HepG2 (cell line): ENCODE data around the gene UGT2A3. TPM values are rescaled to one million over a fixed set of nuclear protein-coding genes. Genes with fewer than 3 reads are reported as not detected.
A peak's percentile ranks its signal among the peaks of the same experiment; 100 is the strongest.

Experiments
- KDM4B ChIP-seq: sonication (generic); formaldehyde crosslinking; IDR thresholded peaks from 2 replicates; pipeline ENCODE4 v1.4.0; 2020; ENCODE audit warnings: missing genetic modification reagents
- MAF1 ChIP-seq: sonication (generic); formaldehyde crosslinking; IDR thresholded peaks from 2 replicates; pipeline ENCODE4 v1.5.0; 2020; ENCODE audit warnings: missing genetic modification reagents, borderline replicate concordance
- PAXIP1 ChIP-seq: sonication (generic); formaldehyde crosslinking; conservative IDR thresholded peaks from 2 replicates; pipeline ENCODE4 v1.4.0; 2020; ENCODE audit warnings: mild to moderate bottlenecking, missing genetic modification reagents, moderate library complexity
- PCBP1 ChIP-seq: fragments of 200-400 bp; formaldehyde crosslinking; IDR thresholded peaks from 2 replicates; pipeline ENCODE4 v1.6.1; 2017; ENCODE audit warnings: mild to moderate bottlenecking, low read depth, low read length, borderline replicate concordance
- U2AF1 ChIP-seq: fragments of 200-400 bp; formaldehyde crosslinking; optimal IDR thresholded peaks from 2 replicates; pipeline ENCODE3; 2017; ENCODE audit warnings: mild to moderate bottlenecking, low read depth, low read length
- ZMAT3 ChIP-seq: sonication (generic); formaldehyde crosslinking; conservative IDR thresholded peaks from 2 replicates; pipeline ENCODE4 v1.7.0; 2021; ENCODE audit warnings: missing genetic modification reagents
- ZMYM3 ChIP-seq: sonication (generic); formaldehyde crosslinking; IDR thresholded peaks from 2 replicates; pipeline ENCODE4 v1.5.1; 2020; ENCODE audit warnings: mild to moderate bottlenecking, missing genetic modification reagents
- ZNF230 ChIP-seq: sonication (generic); formaldehyde crosslinking; IDR thresholded peaks from 2 replicates; pipeline ENCODE4 v1.4.0; 2020; ENCODE audit warnings: mild to moderate bottlenecking, missing genetic modification reagents
- ZNF317 ChIP-seq: sonication (generic); formaldehyde crosslinking; IDR thresholded peaks from 2 replicates; pipeline ENCODE4 v1.5.0; 2020; ENCODE audit warnings: mild to moderate bottlenecking, missing genetic modification reagents
- ZNF576 ChIP-seq: sonication (generic); formaldehyde crosslinking; IDR thresholded peaks from 2 replicates; pipeline ENCODE4 v1.4.0; 2020; ENCODE audit warnings: mild to moderate bottlenecking, missing genetic modification reagents
- ZNF629 ChIP-seq: sonication (generic); formaldehyde crosslinking; conservative IDR thresholded peaks from 2 replicates; pipeline ENCODE4 v1.5.0; 2020; ENCODE audit warnings: missing genetic modification reagents
- ZSCAN22 ChIP-seq: sonication (generic); formaldehyde crosslinking; IDR thresholded peaks from 2 replicates; pipeline ENCODE4 v1.4.0; 2020; ENCODE audit warnings: mild to moderate bottlenecking, missing genetic modification reagents
- polyA plus RNA-seq, 8 experiments: library from polyadenylated mRNA; depleted of rRNA in 3 of 8; stranded (reverse) in 7 of 8; unstranded in 1 of 8; fragments of >200 nt; fragmentation: Illumina TruSeq in 4 of 8; extraction: Trizol in 4 of 8; gene quantifications; 2 replicates each; pipeline versions ENCODE4 v1.2.1 to v1.2.3, GENCODE V29; 2011 to 2016; ENCODE audit warnings: low read depth in 4 of 8, missing spikeins in 1 of 8, mixed read lengths in 1 of 8; ENCODE audit not compliant: insufficient read depth in 1 of 8
- total RNA-seq, 5 experiments: library from RNA; depleted of rRNA; stranded (reverse); fragments of >200 nt; fragmentation: Illumina TruSeq; extraction: Trizol; gene quantifications; 2 replicates each; pipeline ENCODE4 v1.2.3, GENCODE V29; 2016; ENCODE audit warnings: low read depth in 1 of 5
- TF ChIP-seq, protein P1 (sequence below): sonication (generic); formaldehyde crosslinking; IDR thresholded peaks from one replicate; pipeline ENCODE4 v1.5.1; 2020; ENCODE audit warnings: mild to moderate bottlenecking, missing genetic modification reagents; ENCODE audit errors: not compliant biosample characterization
- TF ChIP-seq, protein P2 (sequence below): sonication (generic); formaldehyde crosslinking; IDR thresholded peaks from 2 replicates; pipeline ENCODE4 v1.5.0; 2020; ENCODE audit warnings: mild to moderate bottlenecking, missing genetic modification reagents, borderline replicate concordance
- TF ChIP-seq, protein P3 (sequence below): IDR thresholded peaks from 2 replicates; pipeline ENCODE4 v1.6.1; 2016; ENCODE audit warnings: mild to moderate bottlenecking, missing biosample characterization, missing genetic modification reagents

Gene UGT2A3
- total and polyA plus RNA-seq, 2 of the 13 experiments (the other 11 are each of a cell fraction or from before 2014, with no cell fraction given): 61.3 to 97.2 TPM

GRCh38 chr4:68954126-68954525, 2.5 kb upstream of the UGT2A3 start (continued):
- TF ChIP-seq, protein P1, sequence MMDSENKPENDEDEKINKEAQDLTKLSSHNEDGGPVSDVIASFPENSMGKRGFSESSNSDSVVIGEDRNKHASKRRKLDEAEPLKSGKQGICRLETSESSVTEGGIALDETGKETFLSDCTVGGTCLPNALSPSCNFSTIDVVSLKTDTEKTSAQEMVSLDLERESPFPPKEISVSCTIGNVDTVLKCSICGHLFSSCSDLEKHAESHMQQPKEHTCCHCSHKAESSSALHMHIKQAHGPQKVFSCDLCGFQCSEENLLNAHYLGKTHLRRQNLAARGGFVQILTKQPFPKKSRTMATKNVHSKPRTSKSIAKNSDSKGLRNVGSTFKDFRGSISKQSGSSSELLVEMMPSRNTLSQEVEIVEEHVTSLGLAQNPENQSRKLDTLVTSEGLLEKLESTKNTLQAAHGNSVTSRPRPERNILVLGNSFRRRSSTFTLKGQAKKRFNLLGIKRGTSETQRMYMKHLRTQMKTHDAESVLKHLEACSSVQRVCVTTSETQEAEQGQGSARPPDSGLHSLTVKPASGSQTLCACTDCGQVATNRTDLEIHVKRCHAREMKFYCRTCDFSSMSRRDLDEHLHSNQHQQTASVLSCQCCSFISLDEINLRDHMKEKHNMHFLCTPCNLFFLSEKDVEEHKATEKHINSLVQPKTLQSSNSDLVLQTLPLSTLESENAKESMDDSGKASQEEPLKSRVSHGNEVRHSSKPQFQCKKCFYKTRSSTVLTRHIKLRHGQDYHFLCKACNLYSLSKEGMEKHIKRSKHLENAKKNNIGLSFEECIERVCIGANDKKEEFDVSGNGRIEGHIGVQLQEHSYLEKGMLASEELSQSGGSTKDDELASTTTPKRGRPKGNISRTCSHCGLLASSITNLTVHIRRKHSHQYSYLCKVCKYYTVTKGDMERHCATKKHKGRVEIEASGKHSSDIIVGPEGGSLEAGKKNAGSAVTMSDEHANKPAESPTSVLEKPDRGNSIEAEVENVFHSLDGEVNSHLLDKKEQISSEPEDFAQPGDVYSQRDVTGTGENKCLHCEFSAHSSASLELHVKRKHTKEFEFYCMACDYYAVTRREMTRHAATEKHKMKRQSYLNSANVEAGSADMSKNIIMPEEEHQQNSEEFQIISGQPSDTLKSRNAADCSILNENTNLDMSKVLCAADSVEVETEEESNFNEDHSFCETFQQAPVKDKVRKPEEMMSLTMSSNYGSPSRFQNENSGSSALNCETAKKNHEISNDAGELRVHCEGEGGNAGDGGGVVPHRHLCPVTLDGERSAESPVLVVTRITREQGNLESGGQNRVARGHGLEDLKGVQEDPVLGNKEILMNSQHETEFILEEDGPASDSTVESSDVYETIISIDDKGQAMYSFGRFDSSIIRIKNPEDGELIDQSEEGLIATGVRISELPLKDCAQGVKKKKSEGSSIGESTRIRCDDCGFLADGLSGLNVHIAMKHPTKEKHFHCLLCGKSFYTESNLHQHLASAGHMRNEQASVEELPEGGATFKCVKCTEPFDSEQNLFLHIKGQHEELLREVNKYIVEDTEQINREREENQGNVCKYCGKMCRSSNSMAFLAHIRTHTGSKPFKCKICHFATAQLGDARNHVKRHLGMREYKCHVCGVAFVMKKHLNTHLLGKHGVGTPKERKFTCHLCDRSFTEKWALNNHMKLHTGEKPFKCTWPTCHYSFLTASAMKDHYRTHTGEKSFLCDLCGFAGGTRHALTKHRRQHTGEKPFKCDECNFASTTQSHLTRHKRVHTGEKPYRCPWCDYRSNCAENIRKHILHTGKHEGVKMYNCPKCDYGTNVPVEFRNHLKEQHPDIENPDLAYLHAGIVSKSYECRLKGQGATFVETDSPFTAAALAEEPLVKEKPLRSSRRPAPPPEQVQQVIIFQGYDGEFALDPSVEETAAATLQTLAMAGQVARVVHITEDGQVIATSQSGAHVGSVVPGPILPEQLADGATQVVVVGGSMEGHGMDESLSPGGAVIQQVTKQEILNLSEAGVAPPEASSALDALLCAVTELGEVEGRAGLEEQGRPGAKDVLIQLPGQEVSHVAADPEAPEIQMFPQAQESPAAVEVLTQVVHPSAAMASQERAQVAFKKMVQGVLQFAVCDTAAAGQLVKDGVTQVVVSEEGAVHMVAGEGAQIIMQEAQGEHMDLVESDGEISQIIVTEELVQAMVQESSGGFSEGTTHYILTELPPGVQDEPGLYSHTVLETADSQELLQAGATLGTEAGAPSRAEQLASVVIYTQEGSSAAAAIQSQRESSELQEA (CRISPR knock-in tag): no peak
- TF ChIP-seq ZNF317 (no peak), ZNF230 (CRISPR knock-in tag) (no peak), ZMAT3 (no peak), ZSCAN22 (CRISPR knock-in tag) (no peak), PAXIP1 (CRISPR knock-in tag) (0 out of 2 replicates have a peak, but pooled peaks have one; percentile 38), ZNF576 (no peak), MAF1 (CRISPR knock-in tag) (no peak), U2AF1 (no peak), KDM4B (CRISPR knock-in tag) (no peak), ZMYM3 (CRISPR knock-in tag) (no peak), PCBP1 (no peak), ZNF629 (no peak)
- TF ChIP-seq, protein P2, sequence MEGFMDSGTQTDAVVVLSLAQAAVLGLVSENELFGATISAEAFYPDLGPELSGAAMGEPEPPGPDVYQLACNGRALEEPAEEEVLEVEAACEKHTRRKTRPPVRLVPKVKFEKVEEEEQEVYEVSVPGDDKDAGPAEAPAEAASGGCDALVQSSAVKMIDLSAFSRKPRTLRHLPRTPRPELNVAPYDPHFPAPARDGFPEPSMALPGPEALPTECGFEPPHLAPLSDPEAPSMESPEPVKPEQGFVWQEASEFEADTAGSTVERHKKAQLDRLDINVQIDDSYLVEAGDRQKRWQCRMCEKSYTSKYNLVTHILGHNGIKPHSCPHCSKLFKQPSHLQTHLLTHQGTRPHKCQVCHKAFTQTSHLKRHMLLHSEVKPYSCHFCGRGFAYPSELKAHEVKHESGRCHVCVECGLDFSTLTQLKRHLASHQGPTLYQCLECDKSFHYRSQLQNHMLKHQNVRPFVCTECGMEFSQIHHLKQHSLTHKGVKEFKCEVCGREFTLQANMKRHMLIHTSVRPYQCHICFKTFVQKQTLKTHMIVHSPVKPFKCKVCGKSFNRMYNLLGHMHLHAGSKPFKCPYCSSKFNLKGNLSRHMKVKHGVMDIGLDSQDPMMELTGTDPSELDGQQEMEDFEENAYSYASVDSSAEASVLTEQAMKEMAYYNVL: no peak
- TF ChIP-seq, protein P3, sequence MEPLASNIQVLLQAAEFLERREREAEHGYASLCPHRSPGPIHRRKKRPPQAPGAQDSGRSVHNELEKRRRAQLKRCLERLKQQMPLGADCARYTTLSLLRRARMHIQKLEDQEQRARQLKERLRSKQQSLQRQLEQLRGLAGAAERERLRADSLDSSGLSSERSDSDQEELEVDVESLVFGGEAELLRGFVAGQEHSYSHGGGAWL (CRISPR knock-in tag): no peak
